Neural progenitor cell (in vitro differentiated cells): Measurements from ENCODE around the gene LIPN. TPM values are rescaled to one million over a fixed set of nuclear protein-coding genes. Genes with fewer than 3 reads are reported as not detected.

Source experiments
- DNase-seq: peaks from one replicate; pipeline ENCODE4 v3.0.0-alpha.2; 2016; ENCODE audit warnings: low spot score
- H2AFZ ChIP-seq: fragments of 200-600 bp; sonication (generic); replicated peaks from 2 replicates; pipeline ENCODE4 v1.6.1; 2016; ENCODE audit warnings: antibody characterized with exemption
- H3F3A ChIP-seq: fragments of 200-600 bp; sonication (generic); 2 replicates; pipeline ENCODE4 v1.6.1; 2016; ENCODE audit warnings: antibody characterized with exemption, low read depth
- H3K27ac ChIP-seq: fragments of 200-600 bp; sonication (generic); 2 replicates; pipeline ENCODE4 v1.5.1; 2016; ENCODE audit warnings: mild to moderate bottlenecking
- H3K27me3 ChIP-seq: fragments of 200-600 bp; sonication (generic); 2 replicates; pipeline ENCODE4 v1.6.1; 2016; ENCODE audit warnings: mild to moderate bottlenecking, moderate library complexity
- H3K36me3 ChIP-seq: fragments of 200-600 bp; sonication (generic); 2 replicates; pipeline ENCODE4 v1.5.1; 2016
- H3K4me1 ChIP-seq: fragments of 200-600 bp; sonication (generic); 2 replicates; pipeline ENCODE4 v1.6.1; 2016; ENCODE audit warnings: mixed run types
- H3K4me2 ChIP-seq: fragments of 200-600 bp; sonication (generic); 2 replicates; pipeline ENCODE4 v1.6.1; 2016
- H3K4me3 ChIP-seq: fragments of 200-600 bp; sonication (generic); 2 replicates; pipeline ENCODE4 v1.5.1; 2016
- H3K79me2 ChIP-seq: fragments of 200-600 bp; sonication (generic); 2 replicates; pipeline ENCODE4 v1.6.1; 2016; ENCODE audit warnings: low read depth
- H3K9ac ChIP-seq: fragments of 200-600 bp; sonication (generic); 2 replicates; pipeline ENCODE4 v1.6.1; 2016
- H3K9me3 ChIP-seq: fragments of 200-600 bp; sonication (generic); 2 replicates; pipeline ENCODE4 v1.5.1; 2016; ENCODE audit warnings: low read depth
- H4K20me1 ChIP-seq: fragments of 200-600 bp; sonication (generic); 2 replicates; pipeline ENCODE4 v1.6.1; 2016; ENCODE audit warnings: low read depth
- H3K27ac Mint-ChIP-seq: 3 replicates; pipeline ENCODE4 v1.8.0; 2021; ENCODE audit warnings: mixed read lengths
- H3K27me3 Mint-ChIP-seq: 2 replicates; pipeline ENCODE4 v1.8.0; 2022; ENCODE audit warnings: low read depth, mild to moderate bottlenecking, inconsistent platforms, moderate library complexity, mixed read lengths; ENCODE audit not compliant: insufficient read depth
- H3K36me3 Mint-ChIP-seq: 3 replicates; pipeline ENCODE4 v1.8.0; 2021; ENCODE audit warnings: mixed read lengths
- H3K4me1 Mint-ChIP-seq: 3 replicates; pipeline ENCODE4 v1.8.0; 2021; ENCODE audit warnings: mixed read lengths
- H3K4me3 Mint-ChIP-seq: 3 replicates; pipeline ENCODE4 v1.8.0; 2021; ENCODE audit warnings: mild to moderate bottlenecking, moderate library complexity, mixed read lengths
- H3K9me3 Mint-ChIP-seq: 3 replicates; pipeline ENCODE4 v1.8.0; 2020; ENCODE audit warnings: mixed read lengths
- EZH2 ChIP-seq: fragments of 200-600 bp; sonication (generic); IDR thresholded peaks from 2 replicates; pipeline ENCODE4 v1.6.1; 2017; ENCODE audit warnings: antibody characterized with exemption, mild to moderate bottlenecking, moderate library complexity
- EZH2phosphoT487 ChIP-seq: fragments of 200-600 bp; sonication (generic); IDR thresholded peaks from 2 replicates; pipeline ENCODE4 v1.6.1; 2017; ENCODE audit warnings: antibody characterized with exemption
- total RNA-seq: library from RNA; depleted of rRNA; stranded (reverse); fragments of >200 nt; gene quantifications from 2 replicates; pipeline ENCODE4 v1.2.3, GENCODE V29; 2015; ENCODE audit warnings: low replicate concordance
- TF ChIP-seq, protein P1 (sequence below): fragments of 200-600 bp; sonication (generic); IDR thresholded peaks from 2 replicates; pipeline ENCODE4 v1.5.1; 2017; ENCODE audit warnings: antibody characterized with exemption, mild to moderate bottlenecking

LIPN gene
- total RNA-seq, 1 donor from 2014 or later = not detected

DNA sequence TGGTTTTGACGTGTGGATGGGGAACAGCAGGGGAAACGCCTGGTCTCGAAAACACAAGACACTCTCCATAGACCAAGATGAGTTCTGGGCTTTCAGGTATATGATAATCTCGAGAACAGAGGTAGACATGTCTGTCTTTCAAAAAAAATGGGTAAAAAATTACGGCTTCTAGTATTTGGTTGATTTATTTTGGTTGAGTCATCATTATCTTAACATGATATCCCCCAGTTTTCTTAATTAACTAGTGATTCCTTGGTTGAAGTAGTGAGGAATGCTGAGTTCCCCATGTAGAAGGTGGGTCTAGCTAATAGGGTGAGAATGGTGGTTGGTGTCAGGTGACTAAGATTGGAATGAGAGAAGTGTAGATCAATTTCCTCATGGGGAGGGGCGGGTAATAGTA, 53.4 kb downstream of the LIPN start:
- TF ChIP-seq, protein P1, sequence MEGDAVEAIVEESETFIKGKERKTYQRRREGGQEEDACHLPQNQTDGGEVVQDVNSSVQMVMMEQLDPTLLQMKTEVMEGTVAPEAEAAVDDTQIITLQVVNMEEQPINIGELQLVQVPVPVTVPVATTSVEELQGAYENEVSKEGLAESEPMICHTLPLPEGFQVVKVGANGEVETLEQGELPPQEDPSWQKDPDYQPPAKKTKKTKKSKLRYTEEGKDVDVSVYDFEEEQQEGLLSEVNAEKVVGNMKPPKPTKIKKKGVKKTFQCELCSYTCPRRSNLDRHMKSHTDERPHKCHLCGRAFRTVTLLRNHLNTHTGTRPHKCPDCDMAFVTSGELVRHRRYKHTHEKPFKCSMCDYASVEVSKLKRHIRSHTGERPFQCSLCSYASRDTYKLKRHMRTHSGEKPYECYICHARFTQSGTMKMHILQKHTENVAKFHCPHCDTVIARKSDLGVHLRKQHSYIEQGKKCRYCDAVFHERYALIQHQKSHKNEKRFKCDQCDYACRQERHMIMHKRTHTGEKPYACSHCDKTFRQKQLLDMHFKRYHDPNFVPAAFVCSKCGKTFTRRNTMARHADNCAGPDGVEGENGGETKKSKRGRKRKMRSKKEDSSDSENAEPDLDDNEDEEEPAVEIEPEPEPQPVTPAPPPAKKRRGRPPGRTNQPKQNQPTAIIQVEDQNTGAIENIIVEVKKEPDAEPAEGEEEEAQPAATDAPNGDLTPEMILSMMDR = no peak
- no peak for TF ChIP-seq EZH2phosphoT487
- no peak for TF ChIP-seq EZH2
- H3K4me1 Mint-ChIP-seq = no peaks in the 10 kb centered on the region
- H3K27me3 ChIP-seq = no peaks in the 10 kb centered on the region
- peak overlapping the region; percentile 38 for H2AFZ ChIP-seq
- H3K9me3 Mint-ChIP-seq = no peaks in the 10 kb centered on the region
- H3K36me3 ChIP-seq = no peaks in the 10 kb centered on the region
- H3K4me3 ChIP-seq = no peak overlapping the region
- no peak overlapping the region for H3K27ac Mint-ChIP-seq
- H4K20me1 ChIP-seq = no peaks in the 10 kb centered on the region
- no peak overlapping the region for H3K9ac ChIP-seq
- no peaks in the 10 kb centered on the region for H3K36me3 Mint-ChIP-seq
- H3K27me3 Mint-ChIP-seq = peaks cover 2% of the 10 kb centered on the region
- no peaks in the 10 kb centered on the region for H3F3A ChIP-seq
- no peak for DNase-seq
- no peak overlapping the region for H3K27ac ChIP-seq
- H3K79me2 ChIP-seq = no peaks in the 10 kb centered on the region
- no peaks in the 10 kb centered on the region for H3K4me1 ChIP-seq
- H3K9me3 ChIP-seq = no peaks in the 10 kb centered on the region
- no peak overlapping the region for H3K4me2 ChIP-seq
- H3K4me3 Mint-ChIP-seq = no peak overlapping the region

GRCh38 chr10:88819290-88819689, 59.5 kb downstream of the LIPN start:
- H3K4me2 ChIP-seq = no peak overlapping the region
- Mint-ChIP-seq H3K36me3 (no peaks in the 10 kb centered on the region), H3K27me3 (no peaks in the 10 kb centered on the region), H3K27ac (no peak overlapping the region), H3K4me3 (no peak overlapping the region), H3K9me3 (no peaks in the 10 kb centered on the region), H3K4me1 (no peaks in the 10 kb centered on the region)
- H3K27me3 ChIP-seq = no peaks in the 10 kb centered on the region
- no peak overlapping the region for H3K9ac ChIP-seq
- TF ChIP-seq EZH2 (no peak), EZH2phosphoT487 (no peak)
- TF ChIP-seq, protein P1 = no peak
- H3K9me3 ChIP-seq = no peaks in the 10 kb centered on the region
- no peaks in the 10 kb centered on the region for H3F3A ChIP-seq
- no peak for DNase-seq
- no peak overlapping the region for H3K4me3 ChIP-seq
- H2AFZ ChIP-seq = no peak overlapping the region
- no peaks in the 10 kb centered on the region for H3K79me2 ChIP-seq
- no peaks in the 10 kb centered on the region for H3K4me1 ChIP-seq
- H3K27ac ChIP-seq = no peak overlapping the region
- H4K20me1 ChIP-seq = no peaks in the 10 kb centered on the region
- H3K36me3 ChIP-seq = no peaks in the 10 kb centered on the region

DNA sequence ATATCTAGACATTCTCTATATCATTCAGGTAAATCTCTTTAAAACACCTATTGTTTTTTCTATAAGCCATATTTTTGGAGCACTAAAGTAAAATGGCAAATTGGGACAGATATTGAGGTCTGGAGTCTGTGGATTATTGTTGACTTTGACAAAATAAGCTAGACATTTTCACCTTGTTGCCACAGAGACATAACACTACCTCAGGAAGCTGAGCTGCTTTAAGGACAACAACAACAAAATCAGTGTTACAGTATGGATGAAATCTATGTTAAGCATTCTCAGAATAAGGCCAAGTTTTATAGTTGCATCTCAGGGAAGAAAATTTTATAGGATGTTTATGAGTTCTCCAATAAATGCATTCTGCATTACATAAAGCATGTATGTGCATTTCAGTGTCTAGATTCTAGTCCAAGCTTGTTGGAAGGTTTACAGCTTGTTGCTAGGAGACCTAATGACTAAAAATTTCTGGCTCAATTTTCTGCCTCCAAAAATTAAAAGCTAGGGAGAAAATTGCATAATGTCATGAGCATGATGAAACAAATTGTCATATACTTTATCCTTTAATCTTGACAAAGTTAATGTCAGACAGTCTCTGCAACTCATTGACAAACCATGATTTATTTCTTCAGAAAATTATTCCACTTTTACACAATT, 61.1 kb downstream of the LIPN start:
- Histone ChIP-seq H3K27ac (no peak overlapping the region), H3K4me3 (no peak overlapping the region), H3K4me2 (no peak overlapping the region), H3F3A (no peaks in the 10 kb centered on the region), H3K36me3 (no peaks in the 10 kb centered on the region), H3K4me1 (no peaks in the 10 kb centered on the region), H3K9me3 (no peaks in the 10 kb centered on the region), H3K9ac (no peak overlapping the region), H3K27me3 (no peaks in the 10 kb centered on the region), H4K20me1 (no peaks in the 10 kb centered on the region), H3K79me2 (no peaks in the 10 kb centered on the region), H2AFZ (no peak overlapping the region)
- Mint-ChIP-seq H3K4me3 (no peak overlapping the region), H3K4me1 (no peaks in the 10 kb centered on the region), H3K9me3 (no peaks in the 10 kb centered on the region), H3K27me3 (no peaks in the 10 kb centered on the region), H3K27ac (no peak overlapping the region), H3K36me3 (no peaks in the 10 kb centered on the region)
- no peak for DNase-seq
- TF ChIP-seq, protein P1 = no peak
- TF ChIP-seq EZH2 = no peak
- TF ChIP-seq EZH2phosphoT487 = no peak
